ENCODE results near the gene APP. TPM values are rescaled to one million over a fixed set of nuclear protein-coding genes. Genes with fewer than 3 reads are reported as not detected.

The APP gene
- total and polyA plus RNA-seq, 10 of the 15 experiments (the other 5 are each of a cell fraction or from before 2014, with no cell fraction given) = 8.8 to 94.9 (median 51.0) TPM

DNA sequence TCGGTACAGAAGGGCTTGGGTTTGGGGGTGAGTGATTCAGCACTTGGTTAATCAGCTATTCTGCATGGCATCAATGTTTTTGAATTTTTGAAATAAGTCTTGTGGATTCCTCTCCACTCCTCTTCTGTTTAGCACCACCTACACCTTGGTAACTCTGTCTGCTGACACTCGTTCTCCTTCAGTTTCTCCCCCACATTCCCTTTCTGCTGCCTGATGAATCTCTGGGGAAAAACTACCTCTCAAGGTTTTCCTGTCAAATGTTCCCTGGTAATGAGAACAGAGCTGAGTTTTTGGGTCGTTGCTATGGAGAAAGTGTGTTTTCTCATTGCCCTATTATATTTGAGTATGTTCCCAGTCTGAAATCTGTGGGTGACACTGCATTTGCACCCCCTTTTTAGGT is 327.6 kb downstream of the APP start:
- Histone ChIP-seq H3K79me2 (ENCODE audit: control insufficient read depth, insufficient read depth, low read length) (no peaks in the 10 kb centered on the region), H3K9ac (ENCODE audit: control insufficient read depth, insufficient read depth, low read length) (no peak overlapping the region), H3K4me3 (no peak overlapping the region), H2AFZ (ENCODE audit: control insufficient read depth, low read depth, low read length) (no peak overlapping the region), H3K27ac (ENCODE audit: control insufficient read depth, insufficient read depth) (no peak overlapping the region), H4K20me1 (ENCODE audit: control insufficient read depth, insufficient read depth) (no peaks in the 10 kb centered on the region), H3K4me2 (ENCODE audit: control insufficient read depth, insufficient read depth) (no peak overlapping the region), H3K9me3 (replicated peaks; ENCODE audit: control insufficient read depth, insufficient read depth, low read length) (no peaks in the 10 kb centered on the region; the same call in 2 of the 3 replicates), H3K4me1 (ENCODE audit: control insufficient read depth, insufficient read depth, low read length) (no peaks in the 10 kb centered on the region; the same call in 1 of the 2 replicates), H3K36me3 (ENCODE audit: control insufficient read depth in 2 of 2, insufficient read depth in 2 of 2, low read length in 1 of 2) (no peaks in the 10 kb centered on the region), H3K27me3 (replicated peaks in 1 of 2; ENCODE audit: control insufficient read depth in 2 of 2, insufficient read depth in 2 of 2, low read length in 1 of 2) (no peaks in the 10 kb centered on the region; a peak in 1 of 4 replicates)
- 3% methylated on average over 3 of the region's 3 CpGs for WGBS (ENCODE audit: insufficient coverage, insufficient replicate concordance, low lambda C conversion rate, missing lambda C conversion rate)
- in situ Hi-C loops (cut with MboI) (no loop called here), intact Hi-C loops (cut with micrococcal nuclease; ENCODE audit: unreplicated experiment) (no loop called here)
- DNase-seq (ENCODE audit: low read depth, low spot score) (no peak), ATAC-seq (no peak), FAIRE-seq (no peak)
- TF ChIP-seq IRF4 (IDR thresholded peaks at IDR 0.05; ENCODE audit: low read depth, low read length) = no peak
- TF ChIP-seq CREB1 (IDR thresholded peaks at IDR 0.05; ENCODE audit: low read depth) = no peak
- no peak for TF ChIP-seq KDM1A (IDR thresholded peaks at IDR 0.05; ENCODE audit: borderline replicate concordance)
- TF ChIP-seq YBX1 (IDR thresholded peaks at IDR 0.05) = no peak
- TF ChIP-seq, protein P1, sequence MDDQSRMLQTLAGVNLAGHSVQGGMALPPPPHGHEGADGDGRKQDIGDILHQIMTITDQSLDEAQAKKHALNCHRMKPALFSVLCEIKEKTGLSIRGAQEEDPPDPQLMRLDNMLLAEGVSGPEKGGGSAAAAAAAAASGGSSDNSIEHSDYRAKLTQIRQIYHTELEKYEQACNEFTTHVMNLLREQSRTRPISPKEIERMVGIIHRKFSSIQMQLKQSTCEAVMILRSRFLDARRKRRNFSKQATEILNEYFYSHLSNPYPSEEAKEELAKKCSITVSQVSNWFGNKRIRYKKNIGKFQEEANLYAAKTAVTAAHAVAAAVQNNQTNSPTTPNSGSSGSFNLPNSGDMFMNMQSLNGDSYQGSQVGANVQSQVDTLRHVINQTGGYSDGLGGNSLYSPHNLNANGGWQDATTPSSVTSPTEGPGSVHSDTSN (IDR thresholded peaks at IDR 0.05; ENCODE audit: insufficient replicate concordance, low read depth, low read length) = no peak
- TF ChIP-seq PAX8 (IDR thresholded peaks at IDR 0.05) = no peak
- no peak for TF ChIP-seq TBL1XR1 (IDR thresholded peaks at IDR 0.05; ENCODE audit: low read depth, low read length)
- no peak for TF ChIP-seq YY1 (IDR thresholded peaks at IDR 0.05; ENCODE audit: low read depth, low read length)
- TF ChIP-seq, protein P2, sequence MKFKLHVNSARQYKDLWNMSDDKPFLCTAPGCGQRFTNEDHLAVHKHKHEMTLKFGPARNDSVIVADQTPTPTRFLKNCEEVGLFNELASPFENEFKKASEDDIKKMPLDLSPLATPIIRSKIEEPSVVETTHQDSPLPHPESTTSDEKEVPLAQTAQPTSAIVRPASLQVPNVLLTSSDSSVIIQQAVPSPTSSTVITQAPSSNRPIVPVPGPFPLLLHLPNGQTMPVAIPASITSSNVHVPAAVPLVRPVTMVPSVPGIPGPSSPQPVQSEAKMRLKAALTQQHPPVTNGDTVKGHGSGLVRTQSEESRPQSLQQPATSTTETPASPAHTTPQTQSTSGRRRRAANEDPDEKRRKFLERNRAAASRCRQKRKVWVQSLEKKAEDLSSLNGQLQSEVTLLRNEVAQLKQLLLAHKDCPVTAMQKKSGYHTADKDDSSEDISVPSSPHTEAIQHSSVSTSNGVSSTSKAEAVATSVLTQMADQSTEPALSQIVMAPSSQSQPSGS (IDR thresholded peaks at IDR 0.05; ENCODE audit: low read length) = no peak
- TF ChIP-seq GATAD2B (conservative IDR thresholded peaks at IDR 0.05; ENCODE audit: low read depth) = no peak
- TF ChIP-seq, protein P3, sequence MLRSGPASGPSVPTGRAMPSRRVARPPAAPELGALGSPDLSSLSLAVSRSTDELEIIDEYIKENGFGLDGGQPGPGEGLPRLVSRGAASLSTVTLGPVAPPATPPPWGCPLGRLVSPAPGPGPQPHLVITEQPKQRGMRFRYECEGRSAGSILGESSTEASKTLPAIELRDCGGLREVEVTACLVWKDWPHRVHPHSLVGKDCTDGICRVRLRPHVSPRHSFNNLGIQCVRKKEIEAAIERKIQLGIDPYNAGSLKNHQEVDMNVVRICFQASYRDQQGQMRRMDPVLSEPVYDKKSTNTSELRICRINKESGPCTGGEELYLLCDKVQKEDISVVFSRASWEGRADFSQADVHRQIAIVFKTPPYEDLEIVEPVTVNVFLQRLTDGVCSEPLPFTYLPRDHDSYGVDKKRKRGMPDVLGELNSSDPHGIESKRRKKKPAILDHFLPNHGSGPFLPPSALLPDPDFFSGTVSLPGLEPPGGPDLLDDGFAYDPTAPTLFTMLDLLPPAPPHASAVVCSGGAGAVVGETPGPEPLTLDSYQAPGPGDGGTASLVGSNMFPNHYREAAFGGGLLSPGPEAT (IDR thresholded peaks at IDR 0.05; ENCODE audit: low read depth) = no peak
- no peak for TF ChIP-seq JUND (IDR thresholded peaks at IDR 0.05; ENCODE audit: low read depth, low read length)
- TF ChIP-seq NRF1 (conservative IDR thresholded peaks at IDR 0.05; ENCODE audit: low read depth, low read length) = no peak
- TF ChIP-seq, protein P4, sequence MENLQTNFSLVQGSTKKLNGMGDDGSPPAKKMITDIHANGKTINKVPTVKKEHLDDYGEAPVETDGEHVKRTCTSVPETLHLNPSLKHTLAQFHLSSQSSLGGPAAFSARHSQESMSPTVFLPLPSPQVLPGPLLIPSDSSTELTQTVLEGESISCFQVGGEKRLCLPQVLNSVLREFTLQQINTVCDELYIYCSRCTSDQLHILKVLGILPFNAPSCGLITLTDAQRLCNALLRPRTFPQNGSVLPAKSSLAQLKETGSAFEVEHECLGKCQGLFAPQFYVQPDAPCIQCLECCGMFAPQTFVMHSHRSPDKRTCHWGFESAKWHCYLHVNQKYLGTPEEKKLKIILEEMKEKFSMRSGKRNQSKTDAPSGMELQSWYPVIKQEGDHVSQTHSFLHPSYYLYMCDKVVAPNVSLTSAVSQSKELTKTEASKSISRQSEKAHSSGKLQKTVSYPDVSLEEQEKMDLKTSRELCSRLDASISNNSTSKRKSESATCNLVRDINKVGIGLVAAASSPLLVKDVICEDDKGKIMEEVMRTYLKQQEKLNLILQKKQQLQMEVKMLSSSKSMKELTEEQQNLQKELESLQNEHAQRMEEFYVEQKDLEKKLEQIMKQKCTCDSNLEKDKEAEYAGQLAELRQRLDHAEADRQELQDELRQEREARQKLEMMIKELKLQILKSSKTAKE (IDR thresholded peaks at IDR 0.05; ENCODE audit: low read depth, poor library complexity, severe bottlenecking) = no peak
- TF ChIP-seq KLF5 (IDR thresholded peaks at IDR 0.05; ENCODE audit: partially characterized antibody) = no peak
- ChIA-PET CTCF (interaction anchor here (0.6 kb wide), 1 partner anchor 204 kb away, joined by 3 read pairs; no protein-coding TSS in a partner anchor), POLR2A (no interaction called here), RAD21 (ENCODE audit: unreplicated experiment) (no interaction called here), SMC1A (ENCODE audit: uncharacterized antibody, unreplicated experiment) (no interaction called here)
- BruUV-seq (replicated peaks) = no TSS peak

Data from GM12878 (cell line).